ENCODE measurements around the gene YBEY. TPM values are rescaled to one million over a fixed set of nuclear protein-coding genes. Genes with fewer than 3 reads are reported as not detected.

YBEY gene
- total RNA-seq, 2 donors from 2014 or later = 28.5 to 30.0 TPM

- Histone ChIP-seq H3K4me3 (no peak overlapping the region), H3K36me3 (peaks cover 0 to 7% of the 10 kb centered on the region in 2 donors), H3K27ac (no peak overlapping the region), H3K27me3 (replicated peaks; ENCODE audit: insufficient read depth) (no peaks in the 10 kb centered on the region), H3K9me3 (no peaks in the 10 kb centered on the region), H3K4me1 (replicated peaks) (no peaks in the 10 kb centered on the region)
- no peak for DNase-seq (ENCODE audit: low spot score)
- 92% methylated on average over 14 of the region's 14 CpGs for WGBS
- intact Hi-C loops (cut with DNase I) = no loop called here
- TF ChIP-seq POLR2AphosphoS5 (IDR thresholded peaks at IDR 0.05) = no peak
- TF ChIP-seq POLR2A (IDR thresholded peaks at IDR 0.05) = no peak
These were observed 59.7 kb downstream of the YBEY start for GRCh38 chr21:46345861-46346260.

DNA sequence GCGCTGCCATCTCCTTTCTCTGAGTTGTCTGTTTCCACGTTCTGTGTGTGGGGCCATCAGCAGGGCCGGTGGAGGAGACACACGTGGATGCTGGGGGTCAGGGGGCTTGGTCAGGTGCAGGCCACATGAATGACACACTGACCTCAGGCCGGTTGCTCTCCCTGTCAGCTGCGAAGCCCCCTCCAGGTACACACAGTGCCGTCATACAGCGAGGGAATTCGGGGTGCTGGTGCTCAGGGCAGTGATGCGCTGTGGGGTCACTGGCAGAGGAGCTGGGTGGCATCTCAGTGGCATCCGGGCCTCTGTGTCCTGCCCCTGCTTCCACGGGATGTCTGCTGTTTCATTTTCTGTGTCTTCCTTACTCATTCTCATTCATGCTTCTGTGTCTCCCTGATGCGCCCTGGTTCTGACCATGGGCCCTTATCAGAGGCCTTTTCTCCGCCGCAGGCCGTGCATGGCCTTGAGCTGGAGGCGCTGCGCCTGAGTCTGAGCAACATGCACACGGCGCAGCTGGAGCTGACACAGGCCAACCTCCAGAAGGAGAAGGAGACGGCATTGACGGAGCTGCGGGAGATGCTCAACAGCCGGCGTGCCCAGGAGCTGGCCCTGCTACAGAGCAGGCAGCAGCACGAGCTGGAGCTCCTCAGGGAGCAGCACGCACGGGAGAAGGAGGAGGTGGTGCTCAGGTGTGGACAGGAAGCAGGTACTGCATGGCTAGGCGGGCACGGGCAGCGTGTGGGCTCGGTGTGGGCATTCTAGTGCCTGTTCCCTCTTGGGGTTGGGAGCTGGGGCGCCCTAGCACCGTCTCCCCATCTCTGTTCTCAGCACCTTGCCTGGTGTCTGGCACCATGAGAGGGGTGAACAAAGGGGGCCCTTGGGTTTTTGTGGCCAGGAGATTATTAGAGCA, 60.4 kb downstream of the YBEY start:
- Histone ChIP-seq H3K4me3 (no peak overlapping the region), H3K36me3 (peaks cover 0 to 7% of the 10 kb centered on the region in 2 donors), H3K9me3 (no peaks in the 10 kb centered on the region), H3K4me1 (replicated peaks) (no peaks in the 10 kb centered on the region), H3K27ac (no peak overlapping the region), H3K27me3 (replicated peaks; ENCODE audit: insufficient read depth) (no peaks in the 10 kb centered on the region)
- 95% methylated on average over 34 of the region's 34 CpGs for WGBS
- DNase-seq (ENCODE audit: low spot score) = no peak
- intact Hi-C loops (cut with DNase I) = no loop called here
- TF ChIP-seq POLR2AphosphoS5 (IDR thresholded peaks at IDR 0.05) = no peak
- no peak for TF ChIP-seq POLR2A (IDR thresholded peaks at IDR 0.05)
- TF ChIP-seq, protein P1, sequence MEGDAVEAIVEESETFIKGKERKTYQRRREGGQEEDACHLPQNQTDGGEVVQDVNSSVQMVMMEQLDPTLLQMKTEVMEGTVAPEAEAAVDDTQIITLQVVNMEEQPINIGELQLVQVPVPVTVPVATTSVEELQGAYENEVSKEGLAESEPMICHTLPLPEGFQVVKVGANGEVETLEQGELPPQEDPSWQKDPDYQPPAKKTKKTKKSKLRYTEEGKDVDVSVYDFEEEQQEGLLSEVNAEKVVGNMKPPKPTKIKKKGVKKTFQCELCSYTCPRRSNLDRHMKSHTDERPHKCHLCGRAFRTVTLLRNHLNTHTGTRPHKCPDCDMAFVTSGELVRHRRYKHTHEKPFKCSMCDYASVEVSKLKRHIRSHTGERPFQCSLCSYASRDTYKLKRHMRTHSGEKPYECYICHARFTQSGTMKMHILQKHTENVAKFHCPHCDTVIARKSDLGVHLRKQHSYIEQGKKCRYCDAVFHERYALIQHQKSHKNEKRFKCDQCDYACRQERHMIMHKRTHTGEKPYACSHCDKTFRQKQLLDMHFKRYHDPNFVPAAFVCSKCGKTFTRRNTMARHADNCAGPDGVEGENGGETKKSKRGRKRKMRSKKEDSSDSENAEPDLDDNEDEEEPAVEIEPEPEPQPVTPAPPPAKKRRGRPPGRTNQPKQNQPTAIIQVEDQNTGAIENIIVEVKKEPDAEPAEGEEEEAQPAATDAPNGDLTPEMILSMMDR (IDR thresholded peaks at IDR 0.05) = no peak

DNA sequence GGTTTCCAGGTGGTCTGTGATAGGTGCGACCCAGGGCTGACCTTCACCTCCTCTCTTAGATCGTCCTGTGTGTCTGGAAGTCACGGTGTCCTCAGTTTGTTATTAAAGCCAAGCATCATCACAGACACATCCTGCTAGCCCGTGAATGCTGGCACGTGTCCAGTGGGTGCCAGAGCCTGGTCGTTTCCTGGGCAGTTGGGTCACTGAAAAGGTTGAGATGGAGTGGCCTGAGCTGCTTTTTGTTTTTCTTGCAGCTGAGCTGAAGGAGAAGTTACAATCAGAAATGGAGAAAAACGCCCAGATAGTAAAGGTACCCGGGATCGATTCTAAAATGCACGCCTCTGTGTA, 61.0 kb downstream of the YBEY start:
- no peaks in the 10 kb centered on the region for H3K9me3 ChIP-seq
- no peak for TF ChIP-seq POLR2A (IDR thresholded peaks at IDR 0.05)
- TF ChIP-seq POLR2AphosphoS5 (IDR thresholded peaks at IDR 0.05) = no peak
- TF ChIP-seq, protein P1 (IDR thresholded peaks at IDR 0.05) = no peak
- peaks cover 0 to 7% of the 10 kb centered on the region in 2 donors for H3K36me3 ChIP-seq
- no peak overlapping the region for H3K27ac ChIP-seq
- DNase-seq (ENCODE audit: low spot score) = no peak
- no peak overlapping the region for H3K4me3 ChIP-seq
- intact Hi-C loops (cut with DNase I) = no loop called here
- 79% methylated on average over 10 of the region's 10 CpGs for WGBS
- H3K27me3 ChIP-seq (replicated peaks; ENCODE audit: insufficient read depth) = no peaks in the 10 kb centered on the region
- H3K4me1 ChIP-seq (replicated peaks) = no peaks in the 10 kb centered on the region

Other genes with a start within 250 kb of the YBEY start
- gene COL6A2, start 188.2 kb upstream of the YBEY start, total RNA-seq = 100 to 1,000 TPM; 198 to 474 TPM
- 10 to 100 TPM in 1 of 2 donors, 1 to 10 TPM in 1; 1.4 to 19.0 TPM for gene FTCD, start 130.8 kb upstream of the YBEY start, total RNA-seq
- 10 to 100 TPM; 42.0 to 79.4 TPM for gene SPATC1L, start 101.9 kb upstream of the YBEY start, total RNA-seq
- 100 to 1,000 TPM in 1 of 2 donors, 10 to 100 TPM in 1; 95.5 to 145 TPM for gene LSS, start 57.6 kb upstream of the YBEY start, total RNA-seq
- gene MCM3AP, start 731 bp upstream of the YBEY start, total RNA-seq = 100 to 1,000 TPM; 107 to 120 TPM
- 1 to 10 TPM; 4.0 to 8.9 TPM for gene C21orf58, start 37.5 kb downstream of the YBEY start, total RNA-seq
- gene PCNT, start 37.8 kb downstream of the YBEY start, total RNA-seq = 10 to 100 TPM; 33.8 to 70.9 TPM
- gene DIP2A, start 172.5 kb downstream of the YBEY start, total RNA-seq = 10 to 100 TPM; 44.2 to 82.2 TPM